WTC11 (cell line): ENCODE measurements around the gene KDELR3. TPM values are rescaled to one million over a fixed set of nuclear protein-coding genes. Genes with fewer than 3 reads are reported as not detected.

Experiments
- ATAC-seq: fragments of 200-7000 bp; cut with Tn5 transposase; 2 replicates; pipeline ENCODE4 v1.10.0; 2021; ENCODE audit warnings: mild to moderate bottlenecking, moderate library complexity
- CTCF ChIA-PET: fragments of 300-600 bp; sonication (Branson Sonifier 250); formaldehyde crosslinking; loops from one replicate; lab custom pipeline; 2021; ENCODE audit warnings: antibody characterized with exemption; lab: Charles Lee
- POLR2A ChIA-PET: fragments of 350-600 bp; sonication (Branson Sonifier 250); formaldehyde crosslinking; loops from one replicate; lab custom pipeline; 2021; ENCODE audit warnings: antibody characterized with exemption; lab: Charles Lee
- DNase-seq: peaks from one replicate; pipeline ENCODE4 v3.0.0; 2021; ENCODE audit warnings: low spot score
- H3K27ac Mint-ChIP-seq: 2 replicates; pipeline ENCODE4 v1.8.0; 2021; ENCODE audit warnings: mixed read lengths
- H3K27me3 Mint-ChIP-seq: 2 replicates; pipeline ENCODE4 v1.8.0; 2021; ENCODE audit warnings: low read depth, mild to moderate bottlenecking, moderate library complexity, mixed read lengths
- H3K36me3 Mint-ChIP-seq: 2 replicates; pipeline ENCODE4 v1.8.0; 2021; ENCODE audit warnings: mixed read lengths
- H3K4me1 Mint-ChIP-seq: 2 replicates; pipeline ENCODE4 v1.8.0; 2022; ENCODE audit warnings: mixed read lengths
- H3K4me3 Mint-ChIP-seq: 2 replicates; pipeline ENCODE4 v1.8.0; 2021; ENCODE audit warnings: mild to moderate bottlenecking, moderate library complexity, mixed read lengths
- H3K9me3 Mint-ChIP-seq: 2 replicates; pipeline ENCODE4 v1.8.0; 2021; ENCODE audit warnings: mixed read lengths
- ELF4 ChIP-seq: sonication (generic); formaldehyde crosslinking; IDR thresholded peaks from 2 replicates; pipeline ENCODE4 v1.8.1; 2022; ENCODE audit warnings: low read depth, mild to moderate bottlenecking, moderate library complexity, missing genetic modification reagents
- GTF2I ChIP-seq: fragments of 250-450 bp; sonication (Bioruptor Pico); conservative IDR thresholded peaks from 2 replicates; pipeline ENCODE4 v1.4.0; 2021; ENCODE audit warnings: mild to moderate bottlenecking
- KAT7 ChIP-seq: sonication (generic); formaldehyde crosslinking; IDR thresholded peaks from 2 replicates; pipeline ENCODE4 v1.8.1; 2023; ENCODE audit warnings: missing genetic modification reagents, mild to moderate bottlenecking, borderline replicate concordance
- MXD4 ChIP-seq: fragments of 250-450 bp; sonication (Bioruptor Pico); IDR thresholded peaks from 2 replicates; pipeline ENCODE4 v1.8.0; 2021; ENCODE audit warnings: mild to moderate bottlenecking, moderate library complexity, borderline replicate concordance
- SMAD4 ChIP-seq: sonication (generic); formaldehyde crosslinking; IDR thresholded peaks from 2 replicates; pipeline ENCODE4 v1.8.0; 2022; ENCODE audit warnings: mild to moderate bottlenecking, missing genetic modification reagents
- TEAD4 ChIP-seq: sonication (generic); formaldehyde crosslinking; IDR thresholded peaks from 2 replicates; pipeline ENCODE4 v1.8.0; 2022; ENCODE audit warnings: mild to moderate bottlenecking, missing genetic modification reagents
- ZNF121 ChIP-seq: sonication (generic); formaldehyde crosslinking; IDR thresholded peaks from 2 replicates; pipeline ENCODE4 v1.8.0; 2023; ENCODE audit warnings: missing genetic modification reagents
- ZNF263 ChIP-seq: sonication (generic); formaldehyde crosslinking; IDR thresholded peaks from 2 replicates; pipeline ENCODE4 v1.8.1; 2022; ENCODE audit warnings: low read depth, mild to moderate bottlenecking, moderate library complexity, missing genetic modification reagents
- total RNA-seq: library from RNA; stranded (reverse); gene quantifications from 3 replicates; pipeline ENCODE4 v1.2.3, GENCODE V29; 2021
- TF ChIP-seq, protein P1 (sequence below): sonication (generic); formaldehyde crosslinking; IDR thresholded peaks from 2 replicates; pipeline ENCODE4 v1.8.1; 2023; ENCODE audit warnings: mild to moderate bottlenecking, missing genetic modification reagents, moderate library complexity
- TF ChIP-seq, protein P2 (sequence below): fragments of 250-450 bp; sonication (Bioruptor Pico); IDR thresholded peaks from 2 replicates; pipeline ENCODE4 v1.8.0; 2021; ENCODE audit warnings: mild to moderate bottlenecking
- TF ChIP-seq, protein P3 (sequence below): sonication (generic); formaldehyde crosslinking; IDR thresholded peaks from 2 replicates; pipeline ENCODE4 v1.8.0; 2023; ENCODE audit warnings: mild to moderate bottlenecking, missing genetic modification reagents
- TF ChIP-seq, protein P4 (sequence below): fragments of 250-450 bp; sonication (Bioruptor Pico); IDR thresholded peaks from 2 replicates; pipeline ENCODE4 v1.9.0; 2021; ENCODE audit warnings: mild to moderate bottlenecking, borderline replicate concordance
- TF ChIP-seq, protein P5 (sequence below): sonication (generic); formaldehyde crosslinking; IDR thresholded peaks from 2 replicates; pipeline ENCODE4 v1.8.0; 2022; ENCODE audit warnings: mild to moderate bottlenecking, missing genetic modification reagents

The KDELR3 gene
- total RNA-seq, 1 experiment from 2014 or later = 5.7 TPM

DNA sequence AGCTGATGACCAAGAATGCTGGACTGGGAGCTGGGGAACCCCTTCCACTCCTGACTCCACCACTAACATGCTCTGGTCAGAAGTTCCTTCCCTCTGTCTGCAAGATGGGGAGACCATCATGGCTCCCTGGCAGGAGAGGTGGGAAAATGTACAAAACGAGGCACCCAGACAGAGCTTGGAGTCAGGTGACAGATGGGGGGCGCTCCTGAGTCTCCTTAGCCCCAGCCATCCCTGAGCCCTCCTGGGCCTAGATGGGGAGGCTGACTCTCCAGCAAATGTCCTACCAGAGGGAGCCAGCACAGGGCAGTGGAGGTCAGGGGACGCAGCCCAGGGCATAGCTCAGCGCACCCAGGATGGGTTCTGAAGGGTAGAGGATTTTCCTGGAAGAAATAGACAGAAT lies 32.9 kb upstream of the KDELR3 start (continued):
- TF ChIP-seq, protein P1, sequence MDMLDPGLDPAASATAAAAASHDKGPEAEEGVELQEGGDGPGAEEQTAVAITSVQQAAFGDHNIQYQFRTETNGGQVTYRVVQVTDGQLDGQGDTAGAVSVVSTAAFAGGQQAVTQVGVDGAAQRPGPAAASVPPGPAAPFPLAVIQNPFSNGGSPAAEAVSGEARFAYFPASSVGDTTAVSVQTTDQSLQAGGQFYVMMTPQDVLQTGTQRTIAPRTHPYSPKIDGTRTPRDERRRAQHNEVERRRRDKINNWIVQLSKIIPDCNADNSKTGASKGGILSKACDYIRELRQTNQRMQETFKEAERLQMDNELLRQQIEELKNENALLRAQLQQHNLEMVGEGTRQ (CRISPR knock-in tag) = peak; percentile 67
- TF ChIP-seq, protein P2, sequence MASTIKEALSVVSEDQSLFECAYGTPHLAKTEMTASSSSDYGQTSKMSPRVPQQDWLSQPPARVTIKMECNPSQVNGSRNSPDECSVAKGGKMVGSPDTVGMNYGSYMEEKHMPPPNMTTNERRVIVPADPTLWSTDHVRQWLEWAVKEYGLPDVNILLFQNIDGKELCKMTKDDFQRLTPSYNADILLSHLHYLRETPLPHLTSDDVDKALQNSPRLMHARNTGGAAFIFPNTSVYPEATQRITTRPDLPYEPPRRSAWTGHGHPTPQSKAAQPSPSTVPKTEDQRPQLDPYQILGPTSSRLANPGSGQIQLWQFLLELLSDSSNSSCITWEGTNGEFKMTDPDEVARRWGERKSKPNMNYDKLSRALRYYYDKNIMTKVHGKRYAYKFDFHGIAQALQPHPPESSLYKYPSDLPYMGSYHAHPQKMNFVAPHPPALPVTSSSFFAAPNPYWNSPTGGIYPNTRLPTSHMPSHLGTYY (CRISPR knock-in tag) = no peak
- TF ChIP-seq, protein P3, sequence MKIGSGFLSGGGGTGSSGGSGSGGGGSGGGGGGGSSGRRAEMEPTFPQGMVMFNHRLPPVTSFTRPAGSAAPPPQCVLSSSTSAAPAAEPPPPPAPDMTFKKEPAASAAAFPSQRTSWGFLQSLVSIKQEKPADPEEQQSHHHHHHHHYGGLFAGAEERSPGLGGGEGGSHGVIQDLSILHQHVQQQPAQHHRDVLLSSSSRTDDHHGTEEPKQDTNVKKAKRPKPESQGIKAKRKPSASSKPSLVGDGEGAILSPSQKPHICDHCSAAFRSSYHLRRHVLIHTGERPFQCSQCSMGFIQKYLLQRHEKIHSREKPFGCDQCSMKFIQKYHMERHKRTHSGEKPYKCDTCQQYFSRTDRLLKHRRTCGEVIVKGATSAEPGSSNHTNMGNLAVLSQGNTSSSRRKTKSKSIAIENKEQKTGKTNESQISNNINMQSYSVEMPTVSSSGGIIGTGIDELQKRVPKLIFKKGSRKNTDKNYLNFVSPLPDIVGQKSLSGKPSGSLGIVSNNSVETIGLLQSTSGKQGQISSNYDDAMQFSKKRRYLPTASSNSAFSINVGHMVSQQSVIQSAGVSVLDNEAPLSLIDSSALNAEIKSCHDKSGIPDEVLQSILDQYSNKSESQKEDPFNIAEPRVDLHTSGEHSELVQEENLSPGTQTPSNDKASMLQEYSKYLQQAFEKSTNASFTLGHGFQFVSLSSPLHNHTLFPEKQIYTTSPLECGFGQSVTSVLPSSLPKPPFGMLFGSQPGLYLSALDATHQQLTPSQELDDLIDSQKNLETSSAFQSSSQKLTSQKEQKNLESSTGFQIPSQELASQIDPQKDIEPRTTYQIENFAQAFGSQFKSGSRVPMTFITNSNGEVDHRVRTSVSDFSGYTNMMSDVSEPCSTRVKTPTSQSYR (CRISPR knock-in tag) = no peak
- no peak for TF ChIP-seq TEAD4 (CRISPR knock-in tag)
- TF ChIP-seq, protein P4, sequence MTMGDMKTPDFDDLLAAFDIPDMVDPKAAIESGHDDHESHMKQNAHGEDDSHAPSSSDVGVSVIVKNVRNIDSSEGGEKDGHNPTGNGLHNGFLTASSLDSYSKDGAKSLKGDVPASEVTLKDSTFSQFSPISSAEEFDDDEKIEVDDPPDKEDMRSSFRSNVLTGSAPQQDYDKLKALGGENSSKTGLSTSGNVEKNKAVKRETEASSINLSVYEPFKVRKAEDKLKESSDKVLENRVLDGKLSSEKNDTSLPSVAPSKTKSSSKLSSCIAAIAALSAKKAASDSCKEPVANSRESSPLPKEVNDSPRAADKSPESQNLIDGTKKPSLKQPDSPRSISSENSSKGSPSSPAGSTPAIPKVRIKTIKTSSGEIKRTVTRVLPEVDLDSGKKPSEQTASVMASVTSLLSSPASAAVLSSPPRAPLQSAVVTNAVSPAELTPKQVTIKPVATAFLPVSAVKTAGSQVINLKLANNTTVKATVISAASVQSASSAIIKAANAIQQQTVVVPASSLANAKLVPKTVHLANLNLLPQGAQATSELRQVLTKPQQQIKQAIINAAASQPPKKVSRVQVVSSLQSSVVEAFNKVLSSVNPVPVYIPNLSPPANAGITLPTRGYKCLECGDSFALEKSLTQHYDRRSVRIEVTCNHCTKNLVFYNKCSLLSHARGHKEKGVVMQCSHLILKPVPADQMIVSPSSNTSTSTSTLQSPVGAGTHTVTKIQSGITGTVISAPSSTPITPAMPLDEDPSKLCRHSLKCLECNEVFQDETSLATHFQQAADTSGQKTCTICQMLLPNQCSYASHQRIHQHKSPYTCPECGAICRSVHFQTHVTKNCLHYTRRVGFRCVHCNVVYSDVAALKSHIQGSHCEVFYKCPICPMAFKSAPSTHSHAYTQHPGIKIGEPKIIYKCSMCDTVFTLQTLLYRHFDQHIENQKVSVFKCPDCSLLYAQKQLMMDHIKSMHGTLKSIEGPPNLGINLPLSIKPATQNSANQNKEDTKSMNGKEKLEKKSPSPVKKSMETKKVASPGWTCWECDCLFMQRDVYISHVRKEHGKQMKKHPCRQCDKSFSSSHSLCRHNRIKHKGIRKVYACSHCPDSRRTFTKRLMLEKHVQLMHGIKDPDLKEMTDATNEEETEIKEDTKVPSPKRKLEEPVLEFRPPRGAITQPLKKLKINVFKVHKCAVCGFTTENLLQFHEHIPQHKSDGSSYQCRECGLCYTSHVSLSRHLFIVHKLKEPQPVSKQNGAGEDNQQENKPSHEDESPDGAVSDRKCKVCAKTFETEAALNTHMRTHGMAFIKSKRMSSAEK (CRISPR knock-in tag) = no peak
- TF ChIP-seq ZNF121 (CRISPR knock-in tag) = no peak
- TF ChIP-seq, all 79 proteins: peak for 3

DNA sequence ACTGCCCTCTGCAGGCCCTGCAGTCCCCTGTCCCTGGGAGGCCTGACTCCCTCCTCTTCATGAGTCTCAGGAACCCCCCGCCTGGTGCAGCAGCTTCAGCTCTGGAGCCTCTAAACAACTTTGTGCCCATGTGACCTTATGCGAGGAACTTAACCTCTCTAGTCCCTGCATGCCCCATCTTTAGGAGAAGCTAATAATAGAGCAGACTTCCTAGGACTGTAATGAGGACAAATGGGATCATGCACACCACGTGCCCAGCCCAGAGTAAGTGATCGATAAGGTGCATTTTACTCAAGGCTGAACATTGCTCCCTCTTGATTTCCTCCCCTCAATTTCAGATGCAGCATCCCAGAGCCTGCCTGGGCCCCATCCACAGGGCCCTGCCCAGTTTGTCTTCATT lies 31.9 kb upstream of the KDELR3 start:
- DNase-seq (no peak), ATAC-seq (no peak)
- Mint-ChIP-seq H3K27me3 (peaks cover 2% of the 10 kb centered on the region; the same call in 1 of the 2 replicates), H3K4me1 (0 out of 2 replicates have a peak, but pooled peaks cover 4% of the 10 kb centered on the region), H3K36me3 (no peaks in the 10 kb centered on the region), H3K27ac (no peak overlapping the region), H3K9me3 (no peaks in the 10 kb centered on the region), H3K4me3 (no peak overlapping the region)
- ChIA-PET CTCF (interaction anchor here (0.8 to 4.7 kb wide), 10 partner anchors 7 to 338 kb away, joined by 3 to 54 read pairs (median 6); no protein-coding TSS in a partner anchor), POLR2A (no interaction called here)
- TF ChIP-seq, protein P4 (CRISPR knock-in tag) = no peak
- TF ChIP-seq SMAD4 (CRISPR knock-in tag) (no peak), ELF4 (CRISPR knock-in tag) (no peak), KAT7 (no peak), ZNF263 (CRISPR knock-in tag) (no peak), MXD4 (CRISPR knock-in tag) (no peak), GTF2I (CRISPR knock-in tag) (no peak), ZNF121 (CRISPR knock-in tag) (no peak)
- TF ChIP-seq, protein P1 (CRISPR knock-in tag) = 0 out of 2 replicates have a peak, but pooled peaks have one; percentile 29
- TF ChIP-seq, protein P5, sequence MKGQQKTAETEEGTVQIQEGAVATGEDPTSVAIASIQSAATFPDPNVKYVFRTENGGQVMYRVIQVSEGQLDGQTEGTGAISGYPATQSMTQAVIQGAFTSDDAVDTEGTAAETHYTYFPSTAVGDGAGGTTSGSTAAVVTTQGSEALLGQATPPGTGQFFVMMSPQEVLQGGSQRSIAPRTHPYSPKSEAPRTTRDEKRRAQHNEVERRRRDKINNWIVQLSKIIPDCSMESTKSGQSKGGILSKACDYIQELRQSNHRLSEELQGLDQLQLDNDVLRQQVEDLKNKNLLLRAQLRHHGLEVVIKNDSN (CRISPR knock-in tag) = peak; percentile 20; the same call in 1 of the 2 replicates
